ENCODE results near the gene BAIAP2.

BAIAP2 gene

DNA sequence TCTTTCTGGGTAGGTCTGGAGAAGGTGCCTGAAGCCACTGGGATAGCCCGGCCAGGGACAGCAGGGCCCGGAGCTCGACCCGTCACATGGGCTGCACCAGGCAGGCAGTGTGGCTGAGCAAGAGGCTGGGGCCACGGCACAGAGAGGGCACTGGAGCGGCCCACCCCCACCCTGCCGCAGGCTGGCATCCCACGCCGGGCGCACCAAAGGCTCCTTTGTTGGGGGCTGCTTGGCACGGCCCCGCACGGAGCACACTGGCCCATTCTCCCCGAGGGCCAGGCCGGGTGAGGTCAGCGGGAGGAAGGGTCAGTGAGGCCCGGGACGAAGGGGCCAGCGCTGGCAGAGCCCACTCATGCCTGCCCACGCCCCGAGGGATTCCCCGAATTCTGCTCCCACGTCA lies 93.8 kb downstream of the BAIAP2 start:
- no peak for TF ChIP-seq SIN3A (IDR thresholded peaks at IDR 0.05; ENCODE audit: borderline replicate concordance, insufficient read depth, low read length)
- no peak for TF ChIP-seq TAF1 (IDR thresholded peaks at IDR 0.05; ENCODE audit: borderline replicate concordance, insufficient read depth, low read length)
- TF ChIP-seq, protein P1, sequence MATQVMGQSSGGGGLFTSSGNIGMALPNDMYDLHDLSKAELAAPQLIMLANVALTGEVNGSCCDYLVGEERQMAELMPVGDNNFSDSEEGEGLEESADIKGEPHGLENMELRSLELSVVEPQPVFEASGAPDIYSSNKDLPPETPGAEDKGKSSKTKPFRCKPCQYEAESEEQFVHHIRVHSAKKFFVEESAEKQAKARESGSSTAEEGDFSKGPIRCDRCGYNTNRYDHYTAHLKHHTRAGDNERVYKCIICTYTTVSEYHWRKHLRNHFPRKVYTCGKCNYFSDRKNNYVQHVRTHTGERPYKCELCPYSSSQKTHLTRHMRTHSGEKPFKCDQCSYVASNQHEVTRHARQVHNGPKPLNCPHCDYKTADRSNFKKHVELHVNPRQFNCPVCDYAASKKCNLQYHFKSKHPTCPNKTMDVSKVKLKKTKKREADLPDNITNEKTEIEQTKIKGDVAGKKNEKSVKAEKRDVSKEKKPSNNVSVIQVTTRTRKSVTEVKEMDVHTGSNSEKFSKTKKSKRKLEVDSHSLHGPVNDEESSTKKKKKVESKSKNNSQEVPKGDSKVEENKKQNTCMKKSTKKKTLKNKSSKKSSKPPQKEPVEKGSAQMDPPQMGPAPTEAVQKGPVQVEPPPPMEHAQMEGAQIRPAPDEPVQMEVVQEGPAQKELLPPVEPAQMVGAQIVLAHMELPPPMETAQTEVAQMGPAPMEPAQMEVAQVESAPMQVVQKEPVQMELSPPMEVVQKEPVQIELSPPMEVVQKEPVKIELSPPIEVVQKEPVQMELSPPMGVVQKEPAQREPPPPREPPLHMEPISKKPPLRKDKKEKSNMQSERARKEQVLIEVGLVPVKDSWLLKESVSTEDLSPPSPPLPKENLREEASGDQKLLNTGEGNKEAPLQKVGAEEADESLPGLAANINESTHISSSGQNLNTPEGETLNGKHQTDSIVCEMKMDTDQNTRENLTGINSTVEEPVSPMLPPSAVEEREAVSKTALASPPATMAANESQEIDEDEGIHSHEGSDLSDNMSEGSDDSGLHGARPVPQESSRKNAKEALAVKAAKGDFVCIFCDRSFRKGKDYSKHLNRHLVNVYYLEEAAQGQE (IDR thresholded peaks at IDR 0.05; ENCODE audit: insufficient read depth in 1 of 2, low read depth in 2 of 2, low read length in 2 of 2), result no peak
- no peak for TF ChIP-seq POLR2AphosphoS5 (IDR thresholded peaks at IDR 0.05; ENCODE audit: low read depth, low read length)
- TF ChIP-seq FOXP2 (optimal IDR thresholded peaks at IDR 0.05; ENCODE audit: borderline replicate concordance, extremely low read depth, extremely low read length, insufficient read depth), result no peak

DNA sequence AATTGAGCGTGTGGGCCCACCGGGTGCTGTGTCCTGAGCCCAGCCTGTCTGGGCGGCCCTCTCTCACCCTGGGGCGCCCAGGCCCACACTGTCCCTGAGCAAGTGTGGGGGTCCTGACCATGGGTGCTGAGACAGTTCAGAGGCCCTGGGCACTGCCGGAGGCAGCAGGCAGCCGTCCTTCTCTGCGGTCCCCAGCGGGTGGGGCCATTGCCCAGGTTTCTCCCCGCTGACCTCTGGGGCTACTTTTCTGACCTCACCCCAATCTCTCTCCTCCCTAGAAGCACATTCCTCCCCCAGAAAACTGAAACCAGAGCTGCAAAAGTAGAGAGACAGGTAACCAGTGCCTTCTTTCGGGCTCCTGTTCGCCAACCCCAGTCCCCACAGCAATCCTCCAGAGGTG lies 94.3 kb downstream of the BAIAP2 start:
- TF ChIP-seq, protein P1 (IDR thresholded peaks at IDR 0.05; ENCODE audit: insufficient read depth in 1 of 2, low read depth in 2 of 2, low read length in 2 of 2), result no peak
- no peak for TF ChIP-seq TAF1 (IDR thresholded peaks at IDR 0.05; ENCODE audit: borderline replicate concordance, insufficient read depth, low read length)
- TF ChIP-seq SIN3A (IDR thresholded peaks at IDR 0.05; ENCODE audit: borderline replicate concordance, insufficient read depth, low read length), result no peak
- TF ChIP-seq POLR2AphosphoS5 (IDR thresholded peaks at IDR 0.05; ENCODE audit: low read depth, low read length), result no peak
- TF ChIP-seq FOXP2 (optimal IDR thresholded peaks at IDR 0.05; ENCODE audit: borderline replicate concordance, extremely low read depth, extremely low read length, insufficient read depth), result no peak

DNA sequence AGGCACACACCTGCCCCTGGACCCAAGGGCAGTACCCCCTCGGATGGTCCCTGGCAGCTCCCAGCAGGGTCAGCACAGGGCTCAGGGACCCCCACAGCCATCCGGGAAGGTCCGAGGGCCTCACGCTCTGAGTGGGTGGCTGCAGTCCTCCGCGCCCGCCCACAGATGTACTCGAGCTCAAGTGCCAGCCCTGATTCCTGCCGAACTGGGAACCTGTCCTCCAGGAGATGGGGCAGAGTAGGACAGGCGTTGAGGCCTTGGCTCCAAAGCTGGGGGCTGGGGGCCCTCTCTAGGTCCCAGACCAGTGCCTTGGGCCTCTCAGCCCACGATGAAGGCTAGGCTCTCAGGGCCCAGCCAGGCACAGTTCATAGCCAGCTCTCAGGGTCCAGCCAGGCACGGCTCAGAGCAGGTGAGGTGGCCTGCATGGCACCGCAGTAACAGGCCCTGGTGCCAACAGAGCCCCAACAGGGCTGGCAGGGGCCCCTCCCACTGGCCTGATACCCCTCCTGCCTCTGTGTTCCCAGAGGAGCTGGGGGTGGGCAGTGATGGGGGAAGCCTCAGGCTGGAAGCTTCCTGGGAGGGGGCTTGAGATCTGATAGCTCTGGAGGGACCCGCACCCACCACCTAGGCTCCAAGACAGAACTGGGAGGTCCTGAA lies 94.9 kb downstream of the BAIAP2 start:
- TF ChIP-seq FOXP2 (optimal IDR thresholded peaks at IDR 0.05; ENCODE audit: borderline replicate concordance, extremely low read depth, extremely low read length, insufficient read depth), result no peak
- TF ChIP-seq, protein P1 (IDR thresholded peaks at IDR 0.05; ENCODE audit: insufficient read depth in 1 of 2, low read depth in 2 of 2, low read length in 2 of 2), result no peak
- no peak for TF ChIP-seq SIN3A (IDR thresholded peaks at IDR 0.05; ENCODE audit: borderline replicate concordance, insufficient read depth, low read length)
- no peak for TF ChIP-seq POLR2AphosphoS5 (IDR thresholded peaks at IDR 0.05; ENCODE audit: low read depth, low read length)
- TF ChIP-seq TAF1 (IDR thresholded peaks at IDR 0.05; ENCODE audit: borderline replicate concordance, insufficient read depth, low read length), result no peak

DNA sequence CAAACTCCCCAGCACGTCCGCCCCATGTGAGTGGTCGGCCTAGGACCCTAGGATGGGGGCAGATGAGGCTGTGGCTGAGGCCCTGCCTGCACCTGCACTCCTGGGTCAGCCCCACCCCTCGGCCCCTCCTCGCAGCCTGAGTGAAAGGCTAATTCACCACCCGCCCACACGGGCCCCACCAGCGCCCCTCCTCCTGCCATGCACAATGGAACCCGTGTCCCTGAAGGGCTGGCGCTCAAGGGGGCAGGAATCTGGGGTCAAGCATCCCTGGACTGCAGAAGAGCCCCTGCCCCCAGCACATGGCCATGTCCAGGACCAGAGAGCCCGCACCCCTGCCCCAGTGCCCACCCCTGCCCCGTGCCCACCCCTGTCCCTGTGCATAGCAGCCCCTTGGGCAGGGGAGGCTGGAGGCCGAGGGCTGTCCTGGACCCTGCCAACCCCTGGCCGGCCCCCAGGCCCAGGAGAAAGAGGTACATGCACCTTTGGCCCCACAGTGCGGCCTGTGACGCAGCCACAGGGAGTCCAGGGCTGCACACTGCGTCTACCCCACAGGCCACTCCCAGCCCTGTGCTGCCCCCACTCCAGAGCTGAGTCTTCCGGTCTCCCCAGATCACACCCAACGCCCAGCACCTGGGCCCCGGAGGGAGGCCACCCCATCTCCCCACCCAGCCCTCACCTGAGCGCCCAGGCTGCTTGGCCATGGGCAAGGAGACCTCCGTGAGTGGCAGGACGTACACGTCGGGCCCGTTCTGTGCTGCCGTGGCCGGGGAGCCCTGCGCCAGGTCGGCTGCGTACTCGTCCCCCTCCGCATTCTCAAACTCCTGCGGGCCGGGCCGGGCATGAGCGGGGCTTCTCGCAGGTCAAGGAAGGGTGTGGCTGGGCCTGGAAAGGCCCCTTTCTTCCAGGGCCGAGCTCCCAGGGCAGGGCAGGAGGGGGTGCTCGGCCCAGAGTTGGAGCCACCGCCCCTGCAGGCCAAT lies 95.7 kb downstream of the BAIAP2 start:
- TF ChIP-seq TAF1 (IDR thresholded peaks at IDR 0.05; ENCODE audit: borderline replicate concordance, insufficient read depth, low read length) (no peak), POLR2AphosphoS5 (IDR thresholded peaks at IDR 0.05; ENCODE audit: low read depth, low read length) (no peak), FOXP2 (optimal IDR thresholded peaks at IDR 0.05; ENCODE audit: borderline replicate concordance, extremely low read depth, extremely low read length, insufficient read depth) (no peak)

DNA sequence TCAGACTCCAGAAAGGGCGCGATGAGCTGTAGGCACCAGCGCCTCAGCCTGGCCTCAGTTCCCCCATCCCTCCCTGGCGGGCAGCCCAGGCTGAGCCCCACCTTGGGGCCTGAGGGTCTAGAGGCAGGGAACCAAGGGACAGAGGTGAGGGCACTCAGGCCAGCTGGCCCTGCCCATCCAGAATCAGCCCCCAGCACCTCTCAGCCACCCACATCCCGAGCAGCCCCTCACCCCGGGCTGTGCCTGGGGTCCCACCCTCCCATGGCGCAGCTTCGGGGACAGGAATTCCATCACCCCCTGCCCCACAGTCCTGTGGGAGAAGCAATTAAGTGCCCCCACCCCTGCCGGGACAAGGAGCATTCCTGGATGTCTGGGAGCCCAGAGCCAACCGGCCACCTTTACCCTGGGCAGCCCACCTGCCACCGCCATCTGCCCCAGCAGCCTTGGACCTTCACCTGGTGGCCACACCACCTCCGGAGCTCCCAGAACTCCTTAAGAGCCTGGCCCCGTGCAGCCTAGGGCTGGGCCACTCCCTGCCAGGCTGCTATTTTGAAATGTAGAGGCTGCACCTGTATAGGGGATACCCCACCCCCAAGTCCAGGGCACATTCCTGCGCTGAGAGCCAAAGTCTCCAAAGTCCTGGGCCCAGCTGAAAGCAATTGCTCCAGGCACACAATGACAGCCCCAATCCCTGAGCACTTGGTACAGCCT lies 96.7 kb downstream of the BAIAP2 start:
- TF ChIP-seq POLR2AphosphoS5 (IDR thresholded peaks at IDR 0.05; ENCODE audit: low read depth, low read length), result no peak
- no peak for TF ChIP-seq FOXP2 (optimal IDR thresholded peaks at IDR 0.05; ENCODE audit: borderline replicate concordance, extremely low read depth, extremely low read length, insufficient read depth)
- no peak for TF ChIP-seq SIN3A (IDR thresholded peaks at IDR 0.05; ENCODE audit: borderline replicate concordance, insufficient read depth, low read length)
- no peak for TF ChIP-seq TAF1 (IDR thresholded peaks at IDR 0.05; ENCODE audit: borderline replicate concordance, insufficient read depth, low read length)
- TF ChIP-seq, protein P1 (IDR thresholded peaks at IDR 0.05; ENCODE audit: insufficient read depth in 1 of 2, low read depth in 2 of 2, low read length in 2 of 2), result no peak

Measured in PFSK-1 (cell line).